Liver (tissue), 9 donors: Measurements from ENCODE around the gene SLC25A25. TPM values are rescaled to one million over a fixed set of nuclear protein-coding genes. Genes with fewer than 3 reads are reported as not detected.

ENCODE experiments used
- DNase-seq: peaks from one replicate; pipeline ENCODE4 v3.0.0-alpha.2; 2017; ENCODE audit warnings: low spot score
- H3K27ac ChIP-seq, 2 donors: one replicate each; pipeline ENCODE4 v1.7.0; 2013; ENCODE audit warnings: inconsistent platforms in 2 of 2, low read length in 2 of 2, control low read depth in 1 of 2, low read depth in 1 of 2, mild to moderate bottlenecking in 1 of 2
- H3K27me3 ChIP-seq, 4 donors: one replicate each; pipeline versions ENCODE4 v1.6.1 to v1.7.0; 2013; ENCODE audit warnings: low read length in 3 of 4, inconsistent platforms in 1 of 4, mild to moderate bottlenecking in 1 of 4, moderate library complexity in 1 of 4; ENCODE audit not compliant: control insufficient read depth in 4 of 4, insufficient read depth in 4 of 4
- H3K36me3 ChIP-seq, 4 donors: one replicate each; pipeline versions ENCODE4 v1.6.1 to v1.7.0; 2013; ENCODE audit warnings: low read length in 3 of 4, mild to moderate bottlenecking in 3 of 4, low read depth in 1 of 4, moderate library complexity in 1 of 4; ENCODE audit not compliant: control insufficient read depth in 4 of 4, insufficient read depth in 3 of 4
- H3K4me1 ChIP-seq, 4 donors: one replicate each; pipeline versions ENCODE4 v1.6.1 to v1.7.0; 2013; ENCODE audit warnings: low read length in 3 of 4, mild to moderate bottlenecking in 3 of 4, moderate library complexity in 1 of 4; ENCODE audit not compliant: control insufficient read depth in 4 of 4, insufficient read depth in 4 of 4
- H3K4me3 ChIP-seq, 3 donors: one replicate each; pipeline versions ENCODE4 v1.6.1 to v1.7.0; 2013; ENCODE audit warnings: low read length in 3 of 3, control low read depth in 1 of 3, low read depth in 1 of 3, mild to moderate bottlenecking in 1 of 3
- H3K9ac ChIP-seq, 2 donors: one replicate each; pipeline ENCODE4 v1.7.0; 2013; ENCODE audit warnings: low read length in 2 of 2, mild to moderate bottlenecking in 2 of 2, moderate library complexity in 2 of 2, control low read depth in 1 of 2, low read depth in 1 of 2
- H3K9me3 ChIP-seq, 4 donors: one replicate each; pipeline versions ENCODE4 v1.6.1 to v1.7.0; 2013; ENCODE audit warnings: low read length in 3 of 4; ENCODE audit not compliant: control insufficient read depth in 4 of 4
- ATF3 ChIP-seq: IDR thresholded peaks from 2 replicates; pipeline ENCODE4 v1.6.1; 2016; ENCODE audit warnings: antibody characterized with exemption
- CTCF ChIP-seq: fragments of 150-350 bp; IDR thresholded peaks from 2 replicates; pipeline ENCODE4 v1.5.1; 2017; ENCODE audit warnings: improper control_type of control experiment, low read depth, low read length; ENCODE audit not compliant: missing input control
- EGR1 ChIP-seq, 2 donors: IDR thresholded peaks; 2 replicates each; pipeline ENCODE4 v1.6.1; 2016 to 2018; ENCODE audit warnings: antibody characterized with exemption in 2 of 2, low read depth in 2 of 2
- FOXA1 ChIP-seq: IDR thresholded peaks from 2 replicates; pipeline ENCODE4 v1.6.1; 2016; ENCODE audit warnings: antibody characterized with exemption
- FOXA2 ChIP-seq: IDR thresholded peaks from 2 replicates; pipeline ENCODE4 v1.6.1; 2016; ENCODE audit warnings: antibody characterized with exemption
- GABPA ChIP-seq, 2 donors: IDR thresholded peaks in 1 of 2; conservative IDR thresholded peaks in 1 of 2; 2 replicates each; pipeline ENCODE4 v1.6.1; 2016; ENCODE audit warnings: antibody characterized with exemption in 2 of 2, mild to moderate bottlenecking in 1 of 2, moderate library complexity in 1 of 2
- HNF4A ChIP-seq, 2 donors: conservative IDR thresholded peaks; 2 replicates each; pipeline ENCODE4 v1.6.1; 2016; ENCODE audit warnings: antibody characterized with exemption in 2 of 2, mild to moderate bottlenecking in 2 of 2
- HNF4G ChIP-seq: IDR thresholded peaks from 2 replicates; pipeline ENCODE4 v1.6.1; 2016; ENCODE audit warnings: antibody characterized with exemption
- JUND ChIP-seq, 2 donors: IDR thresholded peaks; 2 replicates each; pipeline ENCODE4 v1.6.1; 2016; ENCODE audit warnings: antibody characterized with exemption in 2 of 2
- MAX ChIP-seq: IDR thresholded peaks from 2 replicates; pipeline ENCODE4 v1.6.1; 2016; ENCODE audit warnings: antibody characterized with exemption
- NR2F2 ChIP-seq: IDR thresholded peaks from 2 replicates; pipeline ENCODE4 v1.6.1; 2016; ENCODE audit warnings: antibody characterized with exemption
- RAD21 ChIP-seq, 2 donors: IDR thresholded peaks; 2 replicates each; pipeline ENCODE4 v1.6.1; 2016; ENCODE audit warnings: antibody characterized with exemption in 2 of 2, mild to moderate bottlenecking in 2 of 2
- REST ChIP-seq: IDR thresholded peaks from 2 replicates; pipeline ENCODE4 v1.6.1; 2016; ENCODE audit warnings: antibody characterized with exemption, mild to moderate bottlenecking
- RXRA ChIP-seq, 2 donors: IDR thresholded peaks; 2 replicates each; pipeline ENCODE4 v1.6.1; 2017 to 2018; ENCODE audit warnings: antibody characterized with exemption in 2 of 2, mild to moderate bottlenecking in 1 of 2
- SP1 ChIP-seq: IDR thresholded peaks from 2 replicates; pipeline ENCODE4 v1.6.1; 2018; ENCODE audit warnings: antibody characterized with exemption, mild to moderate bottlenecking
- YY1 ChIP-seq: IDR thresholded peaks from 2 replicates; pipeline ENCODE4 v1.6.1; 2016; ENCODE audit warnings: antibody characterized with exemption, mild to moderate bottlenecking
- ZBTB33 ChIP-seq: IDR thresholded peaks from 2 replicates; pipeline ENCODE4 v1.6.1; 2016; ENCODE audit warnings: antibody characterized with exemption
- WGBS: extraction: QIAGEN DNeasy Blood & Tissue Kit; methylation state at CpG from one replicate; pipeline ENCODE4 v1.1.7; 2013; 5-methylcytosine and 5-hydroxymethylcytosine counted together
- polyA plus RNA-seq, 2 donors: library from polyadenylated mRNA; stranded (reverse) in 1 of 2; unstranded in 1 of 2; fragments of 200-250 nt in 1 of 2; fragments of >200 nt in 1 of 2; fragmentation: Nextera tagmentation in 1 of 2; extraction: Ambion mirVana in 1 of 2; gene quantifications; one replicate each; pipeline versions ENCODE4 v1.2.1 to v1.2.3, GENCODE V29; 2013 to 2015
- total RNA-seq, 2 donors: library from RNA; depleted of rRNA; stranded (reverse); fragments of >200 nt; gene quantifications; one replicate each; pipeline ENCODE4 v1.2.3, GENCODE V29; 2014
- donor health status: healthy.
- donor health status: healthy.
- donor health status: healthy.
- donor health status: healthy.
- donor health status: healthy.

The SLC25A25 gene
- total and polyA plus RNA-seq, 4 donors: 21.7 to 74.6 (median 39.3) TPM

GRCh38 chr9:128085943-128086342 is 17.9 kb downstream of the SLC25A25 start:
- 87% methylated on average over 4 of the region's 4 CpGs for WGBS
- H3K9me3 ChIP-seq: no peaks in the 10 kb centered on the region
- no peaks in the 10 kb centered on the region for H3K36me3 ChIP-seq
- no peaks in the 10 kb centered on the region for H3K27me3 ChIP-seq
- no peak overlapping the region for H3K4me3 ChIP-seq
- DNase-seq: no peak
- H3K27ac ChIP-seq: no peak overlapping the region
- no peak overlapping the region for H3K9ac ChIP-seq
- peaks cover 0 to 12% (median 3%) of the 10 kb centered on the region in 4 donors for H3K4me1 ChIP-seq
- TF ChIP-seq RXRA (IDR thresholded peaks at IDR 0.05) (no peak), FOXA2 (no peak), CTCF (no peak), JUND (IDR thresholded peaks at IDR 0.05) (no peak), ATF3 (no peak), YY1 (no peak), ZBTB33 (no peak), RAD21 (IDR thresholded peaks at IDR 0.05) (no peak), GABPA (IDR thresholded peaks at IDR 0.05 in 1 of 2, conservative IDR thresholded peaks at IDR 0.05 in 1 of 2) (no peak), NR2F2 (no peak), EGR1 (IDR thresholded peaks at IDR 0.05; ENCODE audit: low read depth in 2 of 2) (no peak), FOXA1 (no peak), MAX (no peak), HNF4A (conservative IDR thresholded peaks at IDR 0.05) (no peak), SP1 (no peak)

- no peak for DNase-seq
- Histone ChIP-seq H3K27me3 (no peaks in the 10 kb centered on the region), H3K27ac (no peak overlapping the region), H3K9me3 (no peaks in the 10 kb centered on the region), H3K4me1 (peaks cover 0 to 10% (median 5%) of the 10 kb centered on the region in 4 donors), H3K4me3 (no peak overlapping the region), H3K9ac (no peak overlapping the region), H3K36me3 (no peaks in the 10 kb centered on the region)
- TF ChIP-seq NR2F2 (no peak), RXRA (IDR thresholded peaks at IDR 0.05) (no peak), CTCF (no peak), REST (no peak), RAD21 (IDR thresholded peaks at IDR 0.05) (no peak), GABPA (IDR thresholded peaks at IDR 0.05 in 1 of 2, conservative IDR thresholded peaks at IDR 0.05 in 1 of 2) (no peak), SP1 (no peak), FOXA2 (no peak), HNF4G (no peak), YY1 (no peak), JUND (IDR thresholded peaks at IDR 0.05) (no peak)
- 76% methylated on average over 10 of the region's 10 CpGs for WGBS
These were observed 19.2 kb downstream of the SLC25A25 start for GRCh38 chr9:128087262-128087661.
